H1 (cell line): ENCODE measurements around the gene CDH22. TPM values are rescaled to one million over a fixed set of nuclear protein-coding genes. Genes with fewer than 3 reads are reported as not detected.

ENCODE experiments used
- CTCF ChIA-PET: fragments of 300-600 bp; sonication (Branson Sonifier 250); formaldehyde crosslinking; loops from one replicate; lab custom pipeline; 2021; ENCODE audit not compliant: partially characterized antibody; lab: Charles Lee
- POLR2A ChIA-PET: fragments of 300-600 bp; sonication (Branson Sonifier 250); formaldehyde crosslinking; loops from one replicate; lab custom pipeline; 2021; ENCODE audit warnings: inconsistent platforms; ENCODE audit not compliant: partially characterized antibody; lab: Charles Lee
- DNase-seq, 2 experiments: peaks; one replicate each; pipeline versions ENCODE4 v3.0.0 to v3.0.0-alpha.2; 2010 to 2022; ENCODE audit warnings: low spot score in 2 of 2, low read depth in 1 of 2, mixed read lengths in 1 of 2
- FAIRE-seq: peaks from 2 replicates; lab custom pipeline; 2011; peaks lifted over from hg19 to GRCh38; lab: Jason Lieb, UNC
- H2AFZ ChIP-seq: 2 replicates; pipeline ENCODE4 v1.8.1; 2012; ENCODE audit warnings: low read length, inconsistent platforms
- H2AK5ac ChIP-seq: 2 replicates; pipeline ENCODE4 v1.6.1; 2013; ENCODE audit warnings: low read depth, low read length
- H2BK120ac ChIP-seq: replicated peaks from 2 replicates; pipeline ENCODE3; 2013; ENCODE audit warnings: low read depth, low read length, inconsistent platforms
- H2BK12ac ChIP-seq: 2 replicates; pipeline ENCODE4 v1.6.1; 2013; ENCODE audit warnings: low read depth, low read length
- H2BK15ac ChIP-seq: 2 replicates; pipeline ENCODE4 v1.6.1; 2013; ENCODE audit warnings: low read length
- H2BK20ac ChIP-seq: 2 replicates; pipeline ENCODE4 v1.6.1; 2013; ENCODE audit warnings: low read length
- H2BK5ac ChIP-seq: 2 replicates; pipeline ENCODE4 v1.6.1; 2013; ENCODE audit warnings: low read depth, low read length
- H3K14ac ChIP-seq: 2 replicates; pipeline ENCODE4 v1.6.1; 2013; ENCODE audit warnings: inconsistent platforms; ENCODE audit not compliant: insufficient read length
- H3K18ac ChIP-seq: 2 replicates; pipeline ENCODE4 v1.6.1; 2013; ENCODE audit warnings: low read length; ENCODE audit errors: extremely low read depth
- H3K23ac ChIP-seq: 2 replicates; pipeline ENCODE4 v1.6.1; 2013; ENCODE audit warnings: inconsistent platforms; ENCODE audit not compliant: insufficient read length
- H3K23me2 ChIP-seq: 2 replicates; pipeline ENCODE4 v1.6.1; 2013; ENCODE audit warnings: low read depth, low read length
- H3K27ac ChIP-seq: 2 replicates; pipeline ENCODE4 v1.6.1; 2011; ENCODE audit warnings: low read depth, low read length, inconsistent platforms
- H3K27me3 ChIP-seq, 4 experiments: replicated peaks in 1 of 4; 1 replicate in 1 of 4; 2 replicates in 3 of 4; pipeline versions ENCODE4 v1.6.1 to v1.8.1; 2011 to 2013; ENCODE audit warnings: low read length in 3 of 4, mild to moderate bottlenecking in 3 of 4, inconsistent platforms in 2 of 4, mixed read lengths in 2 of 4, moderate library complexity in 1 of 4; ENCODE audit not compliant: control insufficient read depth in 3 of 4, insufficient read depth in 3 of 4; ENCODE audit errors: extremely low read depth in 1 of 4
- H3K36me3 ChIP-seq, 4 experiments: 2 replicates each; pipeline versions ENCODE4 v1.6.1 to v1.8.1; 2011 to 2013; ENCODE audit warnings: mild to moderate bottlenecking in 4 of 4, low read length in 3 of 4, moderate library complexity in 2 of 4, control low read depth in 1 of 4, inconsistent platforms in 1 of 4; ENCODE audit not compliant: insufficient read depth in 4 of 4, control insufficient read depth in 2 of 4
- H3K4ac ChIP-seq: replicated peaks from 2 replicates; pipeline ENCODE3; 2013; ENCODE audit warnings: low read length, low read depth, mixed read lengths, inconsistent platforms; ENCODE audit not compliant: insufficient read length
- H3K4me1 ChIP-seq, 4 experiments: replicated peaks in 1 of 4; 1 replicate in 1 of 4; 2 replicates in 3 of 4; pipeline versions ENCODE4 v1.6.1 to v1.8.1; 2011 to 2013; ENCODE audit warnings: low read length in 3 of 4, inconsistent platforms in 2 of 4, mixed read lengths in 1 of 4; ENCODE audit not compliant: insufficient read depth in 4 of 4, control insufficient read depth in 3 of 4
- H3K4me2 ChIP-seq, 2 experiments: 2 replicates each; pipeline versions ENCODE4 v1.6.1 to v1.8.1; 2011 to 2013; ENCODE audit warnings: low read depth in 2 of 2, low read length in 2 of 2, control low read depth in 1 of 2, inconsistent platforms in 1 of 2, mild to moderate bottlenecking in 1 of 2; ENCODE audit not compliant: insufficient read depth in 1 of 2
- H3K4me3 ChIP-seq, 4 experiments: fragments of 200-600, 300-600 bp in 1 of 4; sonication (generic), shearing (Covaris generic), sonication (Bioruptor Twin) in 1 of 4; 2 replicates each; pipeline versions ENCODE4 v1.5.1 to v1.8.1; 2011 to 2016; ENCODE audit warnings: low read length in 4 of 4, low read depth in 3 of 4, control low read depth in 2 of 4, inconsistent platforms in 2 of 4, mild to moderate bottlenecking in 2 of 4, mixed read lengths in 1 of 4, moderate library complexity in 1 of 4; ENCODE audit not compliant: insufficient read depth in 2 of 4; ENCODE audit errors: extremely low read depth in 1 of 4
- H3K56ac ChIP-seq: replicated peaks from 2 replicates; pipeline ENCODE3; 2013; ENCODE audit warnings: low read depth, mild to moderate bottlenecking, mixed read lengths, low read length, inconsistent platforms; ENCODE audit not compliant: insufficient read length
- H3K79me1 ChIP-seq: 2 replicates; pipeline ENCODE4 v1.6.1; 2013; ENCODE audit warnings: low read depth, low read length, control low read depth
- H3K79me2 ChIP-seq, 2 experiments: 2 replicates each; pipeline versions ENCODE4 v1.6.1 to v1.8.1; 2012 to 2013; ENCODE audit warnings: low read length in 2 of 2, mild to moderate bottlenecking in 2 of 2, inconsistent platforms in 1 of 2; ENCODE audit not compliant: insufficient read depth in 2 of 2, control insufficient read depth in 1 of 2
- H3K9ac ChIP-seq, 4 experiments: replicated peaks in 1 of 4; 1 replicate in 1 of 4; 2 replicates in 3 of 4; pipeline versions ENCODE4 v1.6.1 to v1.8.1; 2011 to 2013; ENCODE audit warnings: low read depth in 3 of 4, low read length in 3 of 4, control low read depth in 2 of 4, mild to moderate bottlenecking in 2 of 4, moderate library complexity in 2 of 4, inconsistent platforms in 1 of 4; ENCODE audit errors: extremely low read depth in 1 of 4
- H3K9me3 ChIP-seq, 2 experiments: 2 replicates each; pipeline versions ENCODE4 v1.6.1 to v1.8.1; 2012 to 2013; ENCODE audit warnings: mild to moderate bottlenecking in 2 of 2, moderate library complexity in 2 of 2, control low read depth in 1 of 2, inconsistent platforms in 1 of 2, low read depth in 1 of 2, low read length in 1 of 2, mixed read lengths in 1 of 2; ENCODE audit not compliant: insufficient read depth in 2 of 2
- H4K20me1 ChIP-seq, 2 experiments: replicated peaks in 1 of 2; 2 replicates each; pipeline versions ENCODE3 to v1.8.1; 2011 to 2013; ENCODE audit warnings: inconsistent platforms in 2 of 2, low read length in 2 of 2, mild to moderate bottlenecking in 1 of 2; ENCODE audit not compliant: insufficient read depth in 2 of 2, control insufficient read depth in 1 of 2
- H4K5ac ChIP-seq: 2 replicates; pipeline ENCODE4 v1.6.1; 2013; ENCODE audit warnings: low read length, low read depth, mixed read lengths, inconsistent platforms; ENCODE audit not compliant: insufficient read length
- H4K8ac ChIP-seq: 2 replicates; pipeline ENCODE4 v1.8.0; 2013; ENCODE audit warnings: mild to moderate bottlenecking, moderate library complexity, low read length, inconsistent platforms; ENCODE audit not compliant: insufficient read depth; ENCODE audit errors: extremely low read depth
- H4K91ac ChIP-seq: replicated peaks from 2 replicates; pipeline ENCODE3; 2013; ENCODE audit warnings: low read length, mixed read lengths, inconsistent platforms; ENCODE audit not compliant: insufficient read length
- GTF2F1 ChIP-seq: IDR thresholded peaks from 2 replicates; pipeline ENCODE4 v1.6.1; 2012; ENCODE audit warnings: low read depth, low read length, improper control_type of control experiment, borderline replicate concordance
- PHF8 ChIP-seq: fragments of 200-600 bp; sonication (generic); conservative IDR thresholded peaks from 2 replicates; pipeline ENCODE4 v1.7.1; 2012; ENCODE audit warnings: low read depth, mild to moderate bottlenecking, inconsistent platforms, low read length, moderate library complexity
- WGBS, 2 experiments: shearing (Covaris generic) in 1 of 2; methylation state at CpG; one replicate each; pipeline versions ENCODE4 v1.1.6 to v1.1.7; 2013 to 2015; ENCODE audit warnings: low lambda C conversion rate in 2 of 2, mixed read lengths in 2 of 2, inconsistent platforms in 1 of 2, low coverage in 1 of 2, missing lambda C conversion rate in 1 of 2; ENCODE audit not compliant: insufficient replicate concordance in 2 of 2, insufficient coverage in 1 of 2, insufficient read length in 1 of 2; ENCODE audit errors: extremely low coverage in 1 of 2, missing lambda C conversion rate in 1 of 2; 5-methylcytosine and 5-hydroxymethylcytosine counted together
- polyA plus RNA-seq, 7 experiments: library from polyadenylated mRNA; depleted of rRNA in 3 of 7; stranded (reverse) in 5 of 7; unstranded in 2 of 7; fragments of >200 nt in 5 of 7; fragments of 200-250 nt in 2 of 7; gene quantifications; 1 replicate in 5 of 7; 2 replicates in 1 of 7; 4 replicates in 1 of 7; pipeline versions ENCODE4 v1.2.1 to v1.2.3, GENCODE V29; 2011 to 2013; ENCODE audit warnings: missing spikeins in 2 of 7, mixed read lengths in 2 of 7
- total RNA-seq: library from RNA; stranded (reverse); fragmentation: NEBNext Ultra II Directional; extraction: Animal tissue kit (Norgen Biotek cat#: 25700); gene quantifications from 2 replicates; pipeline ENCODE4 v1.2.1, GENCODE V29; 2021

CDH22 gene
- total and polyA plus RNA-seq, 2 of the 8 experiments (the other 6 are each of a cell fraction or from before 2014, with no cell fraction given): 0.35 to 0.39 TPM

DNA sequence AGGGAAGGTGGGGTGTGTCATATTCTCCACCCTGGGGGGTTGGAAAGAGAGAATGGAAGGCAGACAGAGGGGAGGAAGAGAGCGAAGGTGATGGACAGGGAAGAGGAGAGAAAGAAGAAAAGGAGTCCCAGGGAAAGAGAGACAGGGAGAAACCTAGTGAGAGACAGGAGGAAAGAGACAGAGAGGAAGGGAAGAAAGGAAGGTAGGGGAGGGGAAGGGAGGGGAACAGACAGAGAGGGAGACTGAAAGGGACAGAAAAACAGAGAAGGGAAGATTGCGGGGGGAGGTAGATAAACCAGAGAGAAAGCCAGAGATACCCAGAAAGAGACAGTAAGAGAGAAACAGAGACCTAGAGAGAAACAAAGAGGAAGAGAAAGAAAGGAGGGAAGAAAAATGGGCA, 88.4 kb downstream of the CDH22 start:
- H2AFZ ChIP-seq: no peak overlapping the region
- CTCF ChIA-PET: interaction anchor here (1.3 to 1.7 kb wide), 3 partner anchors 11 to 44 kb away, joined by 4 to 7 read pairs (median 6); no protein-coding TSS in a partner anchor

More for the DNA sequence above, 88.4 kb downstream of the CDH22 start:
- peaks cover 15 to 42% (median 34%) of the 10 kb centered on the region in 4 experiments for H3K4me1 ChIP-seq
- no peak overlapping the region for H3K14ac ChIP-seq
- peak overlapping the region; percentile 77; the same call in 1 of the 2 replicates for H2BK12ac ChIP-seq
- no peak overlapping the region; the same call in 1 of the 2 replicates for H2BK5ac ChIP-seq
- H2AK5ac ChIP-seq: no peak overlapping the region; the same call in 1 of the 2 replicates
- no peak overlapping the region for H3K18ac ChIP-seq
- H3K4me3 ChIP-seq: no peak overlapping the region
- POLR2A ChIA-PET: interaction anchor here (1.4 kb wide), 1 partner anchor 27 kb away, joined by 3 read pairs; no protein-coding TSS in a partner anchor
- TF ChIP-seq GTF2F1 (no peak), PHF8 (no peak)
- no peak overlapping the region for H2BK20ac ChIP-seq
- no peaks in the 10 kb centered on the region for H3K79me1 ChIP-seq
- DNase-seq (no peak), FAIRE-seq (no peak)
- H3K4ac ChIP-seq: no peak overlapping the region
- H4K5ac ChIP-seq: no peak overlapping the region
- no peak overlapping the region for H3K9ac ChIP-seq
- no peaks in the 10 kb centered on the region for H3K9me3 ChIP-seq
- H3K79me2 ChIP-seq: no peaks in the 10 kb centered on the region
- H3K36me3 ChIP-seq: no peaks in the 10 kb centered on the region
- H3K56ac ChIP-seq: no peak overlapping the region
- H4K91ac ChIP-seq: peak overlapping the region; percentile 25
- no peaks in the 10 kb centered on the region for H3K27me3 ChIP-seq
- no peak overlapping the region; the same call in 1 of the 2 replicates for H4K8ac ChIP-seq
- 70% methylated on average over 2 of the region's 2 CpGs; no CpG with 5 or more reads in 1 of the 2 experiments for WGBS, 2 experiments
- H4K20me1 ChIP-seq: no peaks in the 10 kb centered on the region
- no peak overlapping the region for H3K27ac ChIP-seq
- H3K23ac ChIP-seq: no peak overlapping the region
- H3K23me2 ChIP-seq: peaks cover 4% of the 10 kb centered on the region; the same call in 1 of the 2 replicates
- no peak overlapping the region for H3K4me2 ChIP-seq
- no peak overlapping the region for H2BK15ac ChIP-seq
- H2BK120ac ChIP-seq: peak overlapping the region; percentile 13
